Measurements from ENCODE around the gene VIL1. TPM values are rescaled to one million over a fixed set of nuclear protein-coding genes. Genes with fewer than 3 reads are reported as not detected.

VIL1 gene
- total and polyA plus RNA-seq, 2 of the 13 experiments (the other 11 are each of a cell fraction or from before 2014, with no cell fraction given) = 287 to 301 TPM

DNA sequence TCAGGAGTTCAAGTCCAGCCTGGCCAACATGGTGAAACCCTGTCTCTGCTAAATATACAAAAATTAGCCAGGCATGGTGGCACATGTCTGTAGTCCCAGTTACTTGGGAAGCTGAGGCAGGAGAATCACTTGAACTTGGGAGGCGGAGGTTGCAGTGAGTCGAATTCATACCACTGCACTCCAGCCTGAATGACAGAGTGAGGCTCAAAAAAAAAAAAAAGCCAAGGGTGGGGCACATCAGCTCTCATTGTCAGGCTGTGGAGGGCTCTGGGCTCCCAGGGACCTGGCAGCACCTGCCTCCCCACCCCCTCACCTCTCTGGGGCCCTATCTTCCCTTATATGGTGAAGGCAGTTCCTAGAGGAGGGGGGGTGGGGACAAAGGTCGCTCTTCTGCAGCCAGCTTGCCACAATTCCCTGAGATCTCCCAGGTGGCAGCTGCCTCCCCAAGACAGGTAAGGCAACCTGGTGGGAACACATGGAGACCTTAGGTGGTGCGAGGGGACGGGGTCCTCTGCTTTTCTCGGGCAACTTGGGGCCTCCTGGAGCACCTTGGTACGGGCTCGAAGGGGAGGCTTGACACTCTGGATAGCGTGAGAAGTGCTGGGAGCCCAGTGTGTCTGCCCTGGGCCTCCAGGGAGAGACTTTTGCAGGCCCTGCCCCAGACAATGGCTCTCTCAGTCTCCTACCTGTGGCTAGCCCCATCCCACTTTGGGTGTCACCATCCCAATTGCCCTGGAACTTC is at the start of gene VIL1 (continued):
- TF ChIP-seq EP300 (IDR thresholded peaks at IDR 0.05; ENCODE audit: low read depth in 2 of 2, low read length in 2 of 2) (peak in 1 of 2 experiments; percentile 75; a peak in 2 of 4 replicates), EP300 (CRISPR knock-in tag; IDR thresholded peaks at IDR 0.05; ENCODE audit: borderline replicate concordance) (peak; percentile 67), ZNF451 (CRISPR knock-in tag; IDR thresholded peaks at IDR 0.05) (no peak), RFXANK (CRISPR knock-in tag; IDR thresholded peaks at IDR 0.05) (no peak), SP4 (CRISPR knock-in tag; IDR thresholded peaks at IDR 0.05) (peak; percentile 73; the same call in 1 of the 2 replicates), ZSCAN22 (CRISPR knock-in tag; IDR thresholded peaks at IDR 0.05) (no peak), ZNF781 (CRISPR knock-in tag; IDR thresholded peaks at IDR 0.05; ENCODE audit: borderline replicate concordance, not compliant biosample characterization) (peak; percentile 0), HDAC6 (IDR thresholded peaks at IDR 0.05; ENCODE audit: low read depth, low read length) (no peak), ZNF296 (CRISPR knock-in tag; conservative IDR thresholded peaks at IDR 0.05) (no peak), HNRNPLL (IDR thresholded peaks at IDR 0.05; ENCODE audit: low read depth, low read length, poor library complexity, severe bottlenecking) (no peak), HNF4G (IDR thresholded peaks at IDR 0.05; ENCODE audit: borderline replicate concordance, low read depth, low read length) (peak; percentile 100), HNF4G (CRISPR knock-in tag; IDR thresholded peaks at IDR 0.05; ENCODE audit: borderline replicate concordance, low read depth) (peak; percentile 99), ZNF790 (CRISPR knock-in tag; IDR thresholded peaks at IDR 0.05; ENCODE audit: borderline replicate concordance) (0 out of 2 replicates have a peak, but pooled peaks have one; percentile 68)
- TF ChIP-seq, protein P1, sequence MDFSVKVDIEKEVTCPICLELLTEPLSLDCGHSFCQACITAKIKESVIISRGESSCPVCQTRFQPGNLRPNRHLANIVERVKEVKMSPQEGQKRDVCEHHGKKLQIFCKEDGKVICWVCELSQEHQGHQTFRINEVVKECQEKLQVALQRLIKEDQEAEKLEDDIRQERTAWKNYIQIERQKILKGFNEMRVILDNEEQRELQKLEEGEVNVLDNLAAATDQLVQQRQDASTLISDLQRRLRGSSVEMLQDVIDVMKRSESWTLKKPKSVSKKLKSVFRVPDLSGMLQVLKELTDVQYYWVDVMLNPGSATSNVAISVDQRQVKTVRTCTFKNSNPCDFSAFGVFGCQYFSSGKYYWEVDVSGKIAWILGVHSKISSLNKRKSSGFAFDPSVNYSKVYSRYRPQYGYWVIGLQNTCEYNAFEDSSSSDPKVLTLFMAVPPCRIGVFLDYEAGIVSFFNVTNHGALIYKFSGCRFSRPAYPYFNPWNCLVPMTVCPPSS (IDR thresholded peaks at IDR 0.05) = no peak
- TF ChIP-seq, protein P2, sequence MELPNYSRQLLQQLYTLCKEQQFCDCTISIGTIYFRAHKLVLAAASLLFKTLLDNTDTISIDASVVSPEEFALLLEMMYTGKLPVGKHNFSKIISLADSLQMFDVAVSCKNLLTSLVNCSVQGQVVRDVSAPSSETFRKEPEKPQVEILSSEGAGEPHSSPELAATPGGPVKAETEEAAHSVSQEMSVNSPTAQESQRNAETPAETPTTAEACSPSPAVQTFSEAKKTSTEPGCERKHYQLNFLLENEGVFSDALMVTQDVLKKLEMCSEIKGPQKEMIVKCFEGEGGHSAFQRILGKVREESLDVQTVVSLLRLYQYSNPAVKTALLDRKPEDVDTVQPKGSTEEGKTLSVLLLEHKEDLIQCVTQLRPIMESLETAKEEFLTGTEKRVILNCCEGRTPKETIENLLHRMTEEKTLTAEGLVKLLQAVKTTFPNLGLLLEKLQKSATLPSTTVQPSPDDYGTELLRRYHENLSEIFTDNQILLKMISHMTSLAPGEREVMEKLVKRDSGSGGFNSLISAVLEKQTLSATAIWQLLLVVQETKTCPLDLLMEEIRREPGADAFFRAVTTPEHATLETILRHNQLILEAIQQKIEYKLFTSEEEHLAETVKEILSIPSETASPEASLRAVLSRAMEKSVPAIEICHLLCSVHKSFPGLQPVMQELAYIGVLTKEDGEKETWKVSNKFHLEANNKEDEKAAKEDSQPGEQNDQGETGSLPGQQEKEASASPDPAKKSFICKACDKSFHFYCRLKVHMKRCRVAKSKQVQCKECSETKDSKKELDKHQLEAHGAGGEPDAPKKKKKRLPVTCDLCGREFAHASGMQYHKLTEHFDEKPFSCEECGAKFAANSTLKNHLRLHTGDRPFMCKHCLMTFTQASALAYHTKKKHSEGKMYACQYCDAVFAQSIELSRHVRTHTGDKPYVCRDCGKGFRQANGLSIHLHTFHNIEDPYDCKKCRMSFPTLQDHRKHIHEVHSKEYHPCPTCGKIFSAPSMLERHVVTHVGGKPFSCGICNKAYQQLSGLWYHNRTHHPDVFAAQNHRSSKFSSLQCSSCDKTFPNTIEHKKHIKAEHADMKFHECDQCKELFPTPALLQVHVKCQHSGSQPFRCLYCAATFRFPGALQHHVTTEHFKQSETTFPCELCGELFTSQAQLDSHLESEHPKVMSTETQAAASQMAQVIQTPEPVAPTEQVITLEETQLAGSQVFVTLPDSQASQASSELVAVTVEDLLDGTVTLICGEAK (IDR thresholded peaks at IDR 0.05) = no peak
- TF ChIP-seq, protein P2 (CRISPR knock-in tag; IDR thresholded peaks at IDR 0.05) = peak; percentile 49; the same call in 1 of the 2 replicates
- TF ChIP-seq, protein P3, sequence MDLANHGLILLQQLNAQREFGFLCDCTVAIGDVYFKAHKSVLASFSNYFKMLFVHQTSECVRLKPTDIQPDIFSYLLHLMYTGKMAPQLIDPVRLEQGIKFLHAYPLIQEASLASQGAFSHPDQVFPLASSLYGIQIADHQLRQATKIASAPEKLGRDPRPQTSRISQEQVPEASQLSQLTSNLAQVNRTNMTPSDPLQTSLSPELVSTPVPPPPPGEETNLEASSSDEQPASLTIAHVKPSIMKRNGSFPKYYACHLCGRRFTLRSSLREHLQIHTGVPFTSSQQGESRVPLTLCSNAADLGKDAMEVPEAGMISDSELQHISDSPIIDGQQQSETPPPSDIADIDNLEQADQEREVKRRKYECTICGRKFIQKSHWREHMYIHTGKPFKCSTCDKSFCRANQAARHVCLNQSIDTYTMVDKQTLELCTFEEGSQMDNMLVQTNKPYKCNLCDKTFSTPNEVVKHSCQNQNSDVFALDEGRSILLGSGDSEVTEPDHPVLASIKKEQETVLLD (CRISPR knock-in tag; IDR thresholded peaks at IDR 0.05; ENCODE audit: low read depth) = no peak

Data from HepG2 (cell line).